Astrocyte (in vitro differentiated cells and primary cell): ENCODE data around the gene IFNA7.

ENCODE experiments used
- EZH2 ChIP-seq: IDR thresholded peaks from 2 replicates; pipeline ENCODE4 v1.6.1; 2012; ENCODE audit warnings: mild to moderate bottlenecking, low read length, inconsistent platforms; ENCODE audit not compliant: insufficient read depth
- TF ChIP-seq, protein P1 (sequence below): IDR thresholded peaks from 2 replicates; pipeline ENCODE4 v1.5.1; 2011; ENCODE audit warnings: low read depth, mild to moderate bottlenecking, inconsistent platforms, low read length, moderate library complexity; ENCODE audit not compliant: insufficient read depth

DNA sequence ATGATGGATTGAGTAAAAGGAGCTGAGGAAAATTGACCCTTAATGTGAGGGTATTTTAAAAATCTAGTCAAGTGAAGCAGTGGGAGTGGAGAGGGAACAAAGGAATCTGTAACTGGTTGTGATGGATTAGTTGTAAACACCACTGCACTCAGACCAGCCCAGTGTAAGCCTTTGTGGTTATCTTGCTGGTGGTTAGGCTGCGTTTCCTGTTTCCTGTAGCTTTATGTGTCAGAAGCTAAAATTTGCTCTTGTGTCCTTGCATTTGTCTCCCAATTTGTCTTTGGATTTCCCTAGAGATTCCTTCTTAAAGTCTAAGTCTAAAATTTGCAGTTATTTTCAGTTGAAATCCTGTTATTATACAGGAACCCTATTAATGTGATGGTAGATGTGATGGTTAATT is 41.8 kb downstream of the IFNA7 start:
- TF ChIP-seq, protein P1, sequence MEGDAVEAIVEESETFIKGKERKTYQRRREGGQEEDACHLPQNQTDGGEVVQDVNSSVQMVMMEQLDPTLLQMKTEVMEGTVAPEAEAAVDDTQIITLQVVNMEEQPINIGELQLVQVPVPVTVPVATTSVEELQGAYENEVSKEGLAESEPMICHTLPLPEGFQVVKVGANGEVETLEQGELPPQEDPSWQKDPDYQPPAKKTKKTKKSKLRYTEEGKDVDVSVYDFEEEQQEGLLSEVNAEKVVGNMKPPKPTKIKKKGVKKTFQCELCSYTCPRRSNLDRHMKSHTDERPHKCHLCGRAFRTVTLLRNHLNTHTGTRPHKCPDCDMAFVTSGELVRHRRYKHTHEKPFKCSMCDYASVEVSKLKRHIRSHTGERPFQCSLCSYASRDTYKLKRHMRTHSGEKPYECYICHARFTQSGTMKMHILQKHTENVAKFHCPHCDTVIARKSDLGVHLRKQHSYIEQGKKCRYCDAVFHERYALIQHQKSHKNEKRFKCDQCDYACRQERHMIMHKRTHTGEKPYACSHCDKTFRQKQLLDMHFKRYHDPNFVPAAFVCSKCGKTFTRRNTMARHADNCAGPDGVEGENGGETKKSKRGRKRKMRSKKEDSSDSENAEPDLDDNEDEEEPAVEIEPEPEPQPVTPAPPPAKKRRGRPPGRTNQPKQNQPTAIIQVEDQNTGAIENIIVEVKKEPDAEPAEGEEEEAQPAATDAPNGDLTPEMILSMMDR, result no peak
- TF ChIP-seq EZH2, result no peak
